ENCODE measurements around the gene HMG20A.
"Not testable (repeated sequence)": the region's sequence is repeated elsewhere in the genome, so short reads cannot be mapped to it uniquely, and the experiment has no call there.

Gene HMG20A

DNA sequence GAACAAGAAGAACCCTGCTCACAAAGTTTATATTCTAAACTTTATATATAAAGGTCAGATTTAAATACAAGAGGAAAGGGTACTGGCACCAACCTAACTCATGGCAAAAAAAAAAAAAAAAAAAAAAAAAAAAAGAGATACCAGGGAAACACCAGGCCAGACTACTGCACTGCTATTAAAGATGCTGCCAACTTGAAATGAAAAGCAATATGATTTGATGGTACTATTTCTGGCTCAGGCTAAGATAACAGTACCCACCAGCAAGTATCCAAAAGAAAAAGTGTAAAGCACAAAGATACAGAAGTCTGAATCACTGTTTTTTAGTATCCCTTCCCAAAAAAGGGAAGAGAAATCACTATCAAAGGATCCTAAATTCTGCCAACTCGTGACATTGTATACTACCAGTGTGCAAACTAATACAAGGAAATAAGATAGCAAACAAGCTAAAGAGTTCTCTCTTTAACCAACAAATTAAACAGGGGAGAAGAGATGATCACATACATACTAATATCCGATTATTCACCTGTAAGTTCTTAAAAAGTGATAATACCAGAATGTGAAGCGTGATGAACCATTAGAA is 29.2 kb upstream of the HMG20A start:
- Histone ChIP-seq H3K9me3 (ENCODE audit: control insufficient read depth, insufficient read depth, low read length) (no peaks in the 10 kb centered on the region), H3K4me1 (ENCODE audit: control insufficient read depth, insufficient read depth, low read length) (no peaks in the 10 kb centered on the region), H3K4me3 (ENCODE audit: low read depth, low read length) (no peak overlapping the region)

DNA sequence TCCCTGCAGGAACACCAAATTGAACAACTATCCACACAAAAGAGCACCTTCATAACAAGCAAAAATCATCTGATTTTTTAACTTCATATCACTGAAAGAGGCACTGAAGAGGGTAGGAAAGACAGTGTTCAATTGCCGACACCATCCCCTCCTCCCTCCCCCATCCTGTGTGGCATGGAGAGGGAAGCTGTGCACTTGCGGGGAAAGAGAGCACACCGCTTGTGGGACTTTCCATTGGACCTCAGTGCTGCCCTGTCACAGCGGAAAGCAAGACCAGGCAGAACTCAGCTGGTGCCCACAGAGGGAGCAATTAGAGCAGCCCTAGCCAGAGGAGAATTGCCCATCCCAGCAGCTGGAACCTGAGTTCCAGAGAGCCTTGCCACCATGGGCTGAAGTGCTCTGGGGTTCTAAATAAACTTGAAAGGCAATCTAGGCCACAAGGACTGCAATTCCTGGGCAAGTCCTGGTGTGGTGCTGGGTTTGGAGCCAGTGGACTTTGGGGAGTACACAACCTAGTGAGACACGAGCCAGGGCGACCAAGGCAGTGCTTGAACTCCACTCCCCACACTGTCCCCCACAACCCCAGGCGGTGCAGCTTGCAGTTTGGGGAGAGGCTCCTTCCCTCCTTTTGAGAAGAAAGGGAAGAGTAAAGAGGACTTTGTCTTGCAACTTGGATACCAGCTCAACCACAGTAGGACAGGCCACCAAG is 27.8 kb upstream of the HMG20A start:
- Histone ChIP-seq H3K27me3 (ENCODE audit: control insufficient read depth, insufficient read depth, low read length) (no peaks in the 10 kb centered on the region), H3K4me3 (ENCODE audit: low read depth, low read length) (no peak overlapping the region), H3K9me3 (ENCODE audit: control insufficient read depth, insufficient read depth, low read length) (no peaks in the 10 kb centered on the region), H3K36me3 (ENCODE audit: control insufficient read depth, insufficient read depth, low read length) (no peaks in the 10 kb centered on the region), H3K4me1 (ENCODE audit: control insufficient read depth, insufficient read depth, low read length) (no peaks in the 10 kb centered on the region), H3K9ac (ENCODE audit: low read depth, low read length) (no peak overlapping the region), H3K27ac (ENCODE audit: low read depth, low read length) (no peak overlapping the region)

More for the DNA sequence above, 29.2 kb upstream of the HMG20A start:
- no peaks in the 10 kb centered on the region for H3K27me3 ChIP-seq (ENCODE audit: control insufficient read depth, insufficient read depth, low read length)
- H3K27ac ChIP-seq (ENCODE audit: low read depth, low read length) = no peak overlapping the region
- no peaks in the 10 kb centered on the region for H3K36me3 ChIP-seq (ENCODE audit: control insufficient read depth, insufficient read depth, low read length)
- H3K9ac ChIP-seq (ENCODE audit: low read depth, low read length) = no peak overlapping the region

- Histone ChIP-seq H3K27ac (ENCODE audit: low read depth, low read length) (no peak overlapping the region), H3K9ac (ENCODE audit: low read depth, low read length) (no peak overlapping the region), H3K4me3 (ENCODE audit: low read depth, low read length) (no peak overlapping the region), H3K36me3 (ENCODE audit: control insufficient read depth, insufficient read depth, low read length) (no peaks in the 10 kb centered on the region), H3K27me3 (ENCODE audit: control insufficient read depth, insufficient read depth, low read length) (no peaks in the 10 kb centered on the region), H3K4me1 (ENCODE audit: control insufficient read depth, insufficient read depth, low read length) (no peaks in the 10 kb centered on the region), H3K9me3 (ENCODE audit: control insufficient read depth, insufficient read depth, low read length) (no peaks in the 10 kb centered on the region; the same call in 1 of the 2 replicates)
Observed at GRCh38 chr15:77393471-77393840, 27.2 kb upstream of the HMG20A start.

DNA sequence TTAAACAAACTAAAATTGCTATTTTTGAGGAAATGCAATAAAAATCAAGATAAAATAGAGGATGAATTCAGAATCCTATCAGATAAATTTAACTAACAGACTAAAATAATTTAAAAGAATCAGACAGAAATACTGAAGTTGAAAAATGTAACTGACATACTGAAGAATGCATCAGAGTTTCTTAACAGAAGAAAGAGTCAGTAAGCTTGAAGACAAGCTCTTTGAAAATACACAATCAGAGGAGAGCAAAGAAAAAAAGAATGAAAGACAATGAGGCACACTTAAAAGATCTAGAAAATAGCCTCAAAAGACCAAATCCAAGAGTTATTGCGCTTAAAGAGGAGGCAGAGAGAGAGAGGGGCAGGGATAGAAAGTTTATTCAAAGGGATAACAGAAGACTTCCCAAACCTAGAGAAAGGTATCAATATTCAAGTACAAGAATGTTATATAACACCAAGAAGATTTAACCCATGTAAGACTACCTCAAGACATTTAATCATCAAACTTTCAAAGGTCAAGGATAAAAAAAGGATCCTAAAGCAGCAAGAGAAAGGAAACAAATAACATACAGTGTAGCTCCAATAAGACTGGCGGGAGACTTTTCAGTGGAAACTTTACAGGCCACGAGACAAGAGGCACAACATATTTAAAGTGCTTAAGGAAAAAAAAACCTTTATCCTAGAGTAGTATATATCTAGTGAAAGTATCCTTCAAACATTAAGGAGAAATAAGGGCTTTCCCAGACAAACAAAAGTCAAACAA is 25.5 kb upstream of the HMG20A start:
- H3K9ac ChIP-seq (ENCODE audit: low read depth, low read length) = no peak overlapping the region
- no peaks in the 10 kb centered on the region for H3K36me3 ChIP-seq (ENCODE audit: control insufficient read depth, insufficient read depth, low read length)
- no peaks in the 10 kb centered on the region for H3K4me1 ChIP-seq (ENCODE audit: control insufficient read depth, insufficient read depth, low read length)
- H3K9me3 ChIP-seq (ENCODE audit: control insufficient read depth, insufficient read depth, low read length) = no peaks in the 10 kb centered on the region; the same call in 1 of the 2 replicates
- no peak overlapping the region for H3K4me3 ChIP-seq (ENCODE audit: low read depth, low read length)
- no peaks in the 10 kb centered on the region for H3K27me3 ChIP-seq (ENCODE audit: control insufficient read depth, insufficient read depth, low read length)
- H3K27ac ChIP-seq (ENCODE audit: low read depth, low read length) = no peak overlapping the region

DNA sequence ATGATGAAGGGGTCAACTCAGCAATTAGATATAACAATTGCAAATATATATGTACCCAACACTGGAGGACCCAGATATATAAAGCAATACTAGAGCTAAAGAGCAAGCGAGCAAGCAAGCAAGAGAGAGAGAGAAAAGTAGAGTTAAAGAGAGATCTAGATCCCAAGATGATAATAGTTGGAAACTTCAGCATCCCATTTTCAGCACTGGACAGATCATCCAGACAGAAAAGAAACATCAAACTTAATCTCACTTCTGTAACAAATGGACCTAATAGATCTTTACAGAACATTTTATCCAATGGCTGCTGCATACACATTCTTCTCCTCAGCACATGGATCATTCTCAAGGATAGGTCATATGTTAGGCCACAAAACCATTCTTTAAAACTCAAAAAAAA is 24.0 kb upstream of the HMG20A start:
- Histone ChIP-seq H3K9me3 (ENCODE audit: control insufficient read depth, insufficient read depth, low read length) (peaks cover 3% of the 10 kb centered on the region; the same call in 1 of the 2 replicates), H3K36me3 (ENCODE audit: control insufficient read depth, insufficient read depth, low read length) (no peaks in the 10 kb centered on the region), H3K27me3 (ENCODE audit: control insufficient read depth, insufficient read depth, low read length) (no peaks in the 10 kb centered on the region), H3K27ac (ENCODE audit: low read depth, low read length) (no peak overlapping the region), H3K4me1 (ENCODE audit: control insufficient read depth, insufficient read depth, low read length) (no peaks in the 10 kb centered on the region), H3K9ac (ENCODE audit: low read depth, low read length) (no peak overlapping the region), H3K4me3 (ENCODE audit: low read depth, low read length) (no peak overlapping the region)

DNA sequence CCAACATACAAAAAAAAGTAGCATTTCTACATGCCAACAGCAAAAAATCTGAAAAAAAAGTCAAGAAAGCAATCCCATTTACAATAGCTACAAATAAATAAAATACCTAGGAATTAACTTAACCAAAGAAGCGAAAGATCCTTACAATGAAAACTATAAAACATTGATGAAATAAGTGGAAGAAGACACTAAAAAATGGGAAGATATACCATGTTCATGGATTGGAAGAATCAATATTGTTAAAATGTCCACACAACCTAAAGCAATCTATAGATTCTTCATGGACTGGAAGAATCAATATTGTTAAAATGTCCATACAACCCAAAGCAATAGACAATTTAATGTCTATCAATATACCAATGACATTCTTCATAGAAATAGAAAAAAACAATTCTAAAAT is 21.8 kb upstream of the HMG20A start:
- Histone ChIP-seq H3K9ac (ENCODE audit: low read depth, low read length) (no peak overlapping the region), H3K4me1 (ENCODE audit: control insufficient read depth, insufficient read depth, low read length) (no peaks in the 10 kb centered on the region), H3K4me3 (ENCODE audit: low read depth, low read length) (no peak overlapping the region), H3K27me3 (ENCODE audit: control insufficient read depth, insufficient read depth, low read length) (no peaks in the 10 kb centered on the region), H3K9me3 (ENCODE audit: control insufficient read depth, insufficient read depth, low read length) (peaks cover 3% of the 10 kb centered on the region; the same call in 1 of the 2 replicates), H3K27ac (ENCODE audit: low read depth, low read length) (no peak overlapping the region), H3K36me3 (ENCODE audit: control insufficient read depth, insufficient read depth, low read length) (no peaks in the 10 kb centered on the region)

GRCh38 chr15:77400258-77400657 is 20.4 kb upstream of the HMG20A start:
- peaks cover 3% of the 10 kb centered on the region; the same call in 1 of the 2 replicates for H3K9me3 ChIP-seq (ENCODE audit: control insufficient read depth, insufficient read depth, low read length)
- H3K27ac ChIP-seq (ENCODE audit: low read depth, low read length) = no peak overlapping the region
- H3K27me3 ChIP-seq (ENCODE audit: control insufficient read depth, insufficient read depth, low read length) = no peaks in the 10 kb centered on the region
- H3K9ac ChIP-seq (ENCODE audit: low read depth, low read length) = no peak overlapping the region
- no peak overlapping the region for H3K4me3 ChIP-seq (ENCODE audit: low read depth, low read length)
- no peaks in the 10 kb centered on the region for H3K36me3 ChIP-seq (ENCODE audit: control insufficient read depth, insufficient read depth, low read length)
- H3K4me1 ChIP-seq (ENCODE audit: control insufficient read depth, insufficient read depth, low read length) = peaks cover 1% of the 10 kb centered on the region; the same call in 1 of the 2 replicates

GRCh38 chr15:77402740-77403379 is 17.8 kb upstream of the HMG20A start:
- H3K27me3 ChIP-seq (ENCODE audit: control insufficient read depth, insufficient read depth, low read length) = no peaks in the 10 kb centered on the region
- H3K4me3 ChIP-seq (ENCODE audit: low read depth, low read length) = no peak overlapping the region
- peaks cover 3% of the 10 kb centered on the region; the same call in 1 of the 2 replicates for H3K9me3 ChIP-seq (ENCODE audit: control insufficient read depth, insufficient read depth, low read length)
- H3K4me1 ChIP-seq (ENCODE audit: control insufficient read depth, insufficient read depth, low read length) = peaks cover 9% of the 10 kb centered on the region; the same call in 1 of the 2 replicates
- no peak overlapping the region for H3K9ac ChIP-seq (ENCODE audit: low read depth, low read length)
- H3K36me3 ChIP-seq (ENCODE audit: control insufficient read depth, insufficient read depth, low read length) = no peaks in the 10 kb centered on the region
- no peak overlapping the region for H3K27ac ChIP-seq (ENCODE audit: low read depth, low read length)

DNA sequence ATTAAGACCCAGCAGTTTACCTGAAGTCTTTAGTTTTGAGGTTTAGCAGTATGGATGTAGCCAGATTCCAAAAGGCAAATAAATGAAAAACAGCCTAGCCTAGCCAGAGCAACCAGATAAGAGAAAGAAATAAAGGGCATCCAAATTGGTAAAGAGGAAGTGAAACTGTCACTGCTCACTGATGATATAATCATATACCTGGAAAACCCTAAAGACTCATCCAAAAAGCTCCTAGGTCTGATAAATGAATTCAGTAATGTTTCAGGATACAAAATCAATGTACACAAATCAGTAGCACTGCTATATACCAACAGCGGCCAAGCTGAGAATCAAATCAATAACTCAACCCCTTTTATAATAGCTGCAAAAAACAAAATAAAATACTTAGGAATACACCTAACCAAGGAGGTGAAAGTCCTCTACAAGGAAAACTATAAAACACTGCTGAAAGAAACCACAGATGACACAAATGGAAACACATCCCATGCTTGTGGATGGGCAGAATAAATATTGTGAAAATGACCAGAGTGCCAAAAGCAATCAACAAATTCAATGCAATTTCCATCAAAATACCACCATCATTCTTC is 14.4 kb upstream of the HMG20A start:
- H3K36me3 ChIP-seq (ENCODE audit: control insufficient read depth, insufficient read depth, low read length); H3K9me3 ChIP-seq (ENCODE audit: control insufficient read depth, insufficient read depth, low read length); H3K4me3 ChIP-seq (ENCODE audit: low read depth, low read length); H3K27ac ChIP-seq (ENCODE audit: low read depth, low read length); H3K27me3 ChIP-seq (ENCODE audit: control insufficient read depth, insufficient read depth, low read length); H3K9ac ChIP-seq (ENCODE audit: low read depth, low read length): not testable (repeated sequence)
- peaks cover 17% of the 10 kb centered on the region; the same call in 1 of the 2 replicates for H3K4me1 ChIP-seq (ENCODE audit: control insufficient read depth, insufficient read depth, low read length)

- Histone ChIP-seq H3K9me3 (ENCODE audit: control insufficient read depth, insufficient read depth, low read length) (no peaks in the 10 kb centered on the region), H3K9ac (ENCODE audit: low read depth, low read length) (no peak overlapping the region), H3K4me3 (ENCODE audit: low read depth, low read length) (no peak overlapping the region), H3K4me1 (ENCODE audit: control insufficient read depth, insufficient read depth, low read length) (peaks cover 19% of the 10 kb centered on the region; the same call in 1 of the 2 replicates), H3K27ac (ENCODE audit: low read depth, low read length) (no peak overlapping the region), H3K27me3 (ENCODE audit: control insufficient read depth, insufficient read depth, low read length) (no peaks in the 10 kb centered on the region), H3K36me3 (ENCODE audit: control insufficient read depth, insufficient read depth, low read length) (no peaks in the 10 kb centered on the region)
Observed at GRCh38 chr15:77406846-77407245, 13.8 kb upstream of the HMG20A start.
